ENCODE results near the gene EID1.

The EID1 gene

GRCh38 chr15:48855501-48856440 is 22.2 kb upstream of the EID1 start:
- Histone ChIP-seq H3K27ac (no peak overlapping the region), H3K27me3 (no peaks in the 10 kb centered on the region), H3K4me3 (no peak overlapping the region), H4K20me1 (no peaks in the 10 kb centered on the region), H3K36me3 (no peaks in the 10 kb centered on the region), H3K4me1 (no peaks in the 10 kb centered on the region), H3K9me3 (no peaks in the 10 kb centered on the region), H3K4me2 (no peak overlapping the region), H3K9ac (no peak overlapping the region)
- TF ChIP-seq Cebpa-rat (IDR thresholded peaks at IDR 0.05), result no peak

GRCh38 chr15:48856942-48857341 is 21.0 kb upstream of the EID1 start:
- Histone ChIP-seq H3K9me3 (no peaks in the 10 kb centered on the region), H3K9ac (no peak overlapping the region), H3K4me2 (no peak overlapping the region), H4K20me1 (no peaks in the 10 kb centered on the region), H3K27me3 (no peaks in the 10 kb centered on the region), H3K4me3 (no peak overlapping the region), H3K27ac (no peak overlapping the region), H3K4me1 (no peaks in the 10 kb centered on the region), H3K36me3 (no peaks in the 10 kb centered on the region)
- no peak for TF ChIP-seq Cebpa-rat (IDR thresholded peaks at IDR 0.05)

DNA sequence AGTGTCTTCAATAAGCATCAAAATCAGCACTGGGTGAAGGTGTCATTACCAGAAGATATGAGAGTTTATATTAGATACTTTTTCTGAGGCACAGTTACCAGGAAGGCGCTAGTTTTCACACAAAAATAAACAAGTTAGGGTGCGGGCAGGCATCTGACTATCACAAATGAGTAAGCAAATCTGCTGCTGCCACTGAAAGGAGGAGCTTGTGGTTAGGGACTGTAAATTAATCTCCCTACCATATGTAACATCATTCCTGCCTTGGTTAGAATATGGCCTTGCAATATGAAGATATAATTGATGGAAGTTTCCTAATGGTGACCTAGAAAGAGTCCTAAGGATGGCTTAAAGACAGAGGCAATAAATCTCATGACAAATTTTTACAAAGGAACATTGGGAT is 19.5 kb upstream of the EID1 start:
- no peaks in the 10 kb centered on the region for H3K36me3 ChIP-seq
- no peak for TF ChIP-seq Cebpa-rat (IDR thresholded peaks at IDR 0.05)
- H4K20me1 ChIP-seq, result no peaks in the 10 kb centered on the region
- H3K4me2 ChIP-seq, result no peak overlapping the region
- H3K4me1 ChIP-seq, result no peaks in the 10 kb centered on the region
- no peak overlapping the region for H3K9ac ChIP-seq
- no peak overlapping the region for H3K27ac ChIP-seq
- no peak overlapping the region for H3K4me3 ChIP-seq
- H3K9me3 ChIP-seq, result no peaks in the 10 kb centered on the region
- no peaks in the 10 kb centered on the region for H3K27me3 ChIP-seq

DNA sequence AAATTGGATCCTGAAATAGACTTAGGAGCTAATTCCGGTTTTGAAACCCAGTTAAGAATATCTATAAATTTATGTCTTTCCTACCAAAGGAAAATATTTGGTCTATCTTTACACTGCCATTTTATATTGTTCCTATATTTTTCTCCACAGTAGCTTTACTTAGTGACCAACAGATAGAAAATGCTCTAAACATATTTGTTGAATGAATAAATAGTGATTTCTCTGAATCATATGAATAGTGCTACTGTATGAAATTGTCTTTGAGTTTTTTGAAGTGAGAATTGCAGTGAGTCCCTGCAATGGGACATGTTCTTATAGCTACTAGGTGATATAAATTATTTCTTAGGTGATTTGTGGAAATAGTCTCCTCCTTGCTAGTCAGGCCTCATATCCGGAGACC is 18.5 kb upstream of the EID1 start:
- Histone ChIP-seq H3K27me3 (no peaks in the 10 kb centered on the region), H3K9ac (no peak overlapping the region), H4K20me1 (no peaks in the 10 kb centered on the region), H3K4me1 (no peaks in the 10 kb centered on the region), H3K4me3 (no peak overlapping the region), H3K4me2 (no peak overlapping the region), H3K27ac (no peak overlapping the region), H3K36me3 (no peaks in the 10 kb centered on the region), H3K9me3 (no peaks in the 10 kb centered on the region)
- TF ChIP-seq Cebpa-rat (IDR thresholded peaks at IDR 0.05), result no peak

DNA sequence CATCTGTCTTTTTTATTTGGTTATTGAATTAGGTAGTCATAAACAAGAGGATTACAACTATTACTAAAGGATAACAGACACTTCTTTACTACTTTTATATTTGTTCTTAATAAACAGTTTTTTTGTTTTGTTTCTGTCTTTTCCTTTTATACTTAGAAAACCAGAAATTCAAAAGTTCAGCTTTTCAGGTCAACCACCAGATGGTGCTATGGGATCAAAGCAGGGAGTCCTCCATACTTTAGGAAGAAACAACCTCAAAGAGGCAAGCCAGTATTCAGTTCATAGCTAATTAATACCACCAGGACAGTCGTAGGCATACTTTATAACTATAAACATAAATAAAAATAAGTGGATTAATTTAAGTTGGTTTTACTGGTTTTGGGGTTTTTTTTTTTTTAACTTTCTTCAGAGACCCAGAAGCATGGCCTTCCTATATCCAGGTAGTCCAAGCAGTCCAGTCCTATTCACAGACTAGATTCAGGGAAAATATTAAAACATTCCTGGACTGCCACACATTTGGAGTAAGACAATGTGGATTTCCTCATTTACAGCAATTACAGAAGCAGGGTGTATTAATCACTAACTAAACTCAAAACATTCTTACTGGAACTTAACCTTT is 16.0 kb upstream of the EID1 start:
- Histone ChIP-seq H3K4me2 (no peak overlapping the region), H3K4me3 (no peak overlapping the region), H3K4me1 (no peaks in the 10 kb centered on the region)

GRCh38 chr15:48862705-48863104 is 15.2 kb upstream of the EID1 start:
- no peak for TF ChIP-seq Cebpa-rat (IDR thresholded peaks at IDR 0.05)
- no peak overlapping the region for H3K4me3 ChIP-seq
- no peaks in the 10 kb centered on the region for H3K36me3 ChIP-seq
- H3K4me2 ChIP-seq, result no peak overlapping the region
- no peak overlapping the region for H3K9ac ChIP-seq
- no peaks in the 10 kb centered on the region for H3K9me3 ChIP-seq
- H3K27me3 ChIP-seq, result no peaks in the 10 kb centered on the region
- no peaks in the 10 kb centered on the region for H4K20me1 ChIP-seq
- no peaks in the 10 kb centered on the region for H3K4me1 ChIP-seq
- H3K27ac ChIP-seq, result no peak overlapping the region

More for the DNA sequence above, 16.0 kb upstream of the EID1 start:
- TF ChIP-seq Cebpa-rat (IDR thresholded peaks at IDR 0.05), result no peak
- Histone ChIP-seq H3K9ac (no peak overlapping the region), H4K20me1 (no peaks in the 10 kb centered on the region), H3K27me3 (no peaks in the 10 kb centered on the region), H3K36me3 (no peaks in the 10 kb centered on the region), H3K9me3 (no peaks in the 10 kb centered on the region), H3K27ac (no peak overlapping the region)

GRCh38 chr15:48865370-48866079 is 12.4 kb upstream of the EID1 start:
- H3K9me3 ChIP-seq, result no peaks in the 10 kb centered on the region
- H3K36me3 ChIP-seq, result no peaks in the 10 kb centered on the region
- no peak overlapping the region for H3K4me2 ChIP-seq
- no peaks in the 10 kb centered on the region for H3K27me3 ChIP-seq
- H3K9ac ChIP-seq, result no peak overlapping the region
- no peaks in the 10 kb centered on the region for H4K20me1 ChIP-seq
- no peak overlapping the region for H3K27ac ChIP-seq
- H3K4me3 ChIP-seq, result no peak overlapping the region
- no peak for TF ChIP-seq Cebpa-rat (IDR thresholded peaks at IDR 0.05)
- no peaks in the 10 kb centered on the region for H3K4me1 ChIP-seq

GRCh38 chr15:48866141-48866563 is 11.8 kb upstream of the EID1 start:
- H3K4me2 ChIP-seq, result no peak overlapping the region
- no peak for TF ChIP-seq Cebpa-rat (IDR thresholded peaks at IDR 0.05)
- no peak overlapping the region for H3K27ac ChIP-seq
- H3K9ac ChIP-seq, result no peak overlapping the region
- H3K9me3 ChIP-seq, result no peaks in the 10 kb centered on the region
- H3K36me3 ChIP-seq, result no peaks in the 10 kb centered on the region
- no peak overlapping the region for H3K4me3 ChIP-seq
- H3K27me3 ChIP-seq, result no peaks in the 10 kb centered on the region
- no peaks in the 10 kb centered on the region for H3K4me1 ChIP-seq
- H4K20me1 ChIP-seq, result no peaks in the 10 kb centered on the region

DNA sequence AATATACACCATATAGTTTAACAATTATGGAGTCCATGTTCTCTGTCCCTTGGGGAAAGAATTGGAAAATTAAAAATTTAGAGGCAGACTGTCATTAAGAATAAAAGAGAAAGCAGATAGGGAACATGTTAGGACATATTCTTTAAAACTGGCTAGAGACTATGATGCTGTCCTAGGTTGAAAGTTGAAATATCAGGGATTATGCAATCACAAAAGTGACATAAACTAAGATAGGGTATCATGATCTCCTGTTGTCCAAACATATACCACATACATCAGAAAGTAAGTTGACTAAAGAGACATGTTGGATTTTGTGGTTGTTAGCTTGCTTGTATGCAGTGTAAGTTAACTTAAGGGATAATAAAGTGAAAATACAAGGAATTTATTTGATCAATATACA is 9.9 kb upstream of the EID1 start:
- Histone ChIP-seq H3K4me3 (no peak overlapping the region), H3K27ac (no peak overlapping the region), H3K4me2 (no peak overlapping the region), H3K9me3 (no peaks in the 10 kb centered on the region), H3K27me3 (no peaks in the 10 kb centered on the region), H3K9ac (no peak overlapping the region), H3K36me3 (no peaks in the 10 kb centered on the region), H4K20me1 (no peaks in the 10 kb centered on the region), H3K4me1 (no peaks in the 10 kb centered on the region)
- TF ChIP-seq Cebpa-rat (IDR thresholded peaks at IDR 0.05), result no peak

- H4K20me1 ChIP-seq, result no peaks in the 10 kb centered on the region
- no peaks in the 10 kb centered on the region for H3K27me3 ChIP-seq
- H3K9ac ChIP-seq, result no peak overlapping the region
- no peak for TF ChIP-seq Cebpa-rat (IDR thresholded peaks at IDR 0.05)
- H3K36me3 ChIP-seq, result no peaks in the 10 kb centered on the region
- H3K9me3 ChIP-seq, result no peaks in the 10 kb centered on the region
- no peaks in the 10 kb centered on the region for H3K4me1 ChIP-seq
- H3K4me3 ChIP-seq, result no peak overlapping the region
- H3K27ac ChIP-seq, result no peak overlapping the region
- H3K4me2 ChIP-seq, result no peak overlapping the region
These were observed 9.4 kb upstream of the EID1 start for GRCh38 chr15:48868536-48868935.
